GM12878 (cell line): ENCODE results near the gene CHRNA3. TPM values are rescaled to one million over a fixed set of nuclear protein-coding genes. Genes with fewer than 3 reads are reported as not detected.

Experiments
- ATAC-seq: fragments of 200-7000 bp; cut with Tn5 transposase; 3 replicates; pipeline ENCODE4 v1.9.1; 2020; ENCODE audit warnings: mild to moderate bottlenecking, moderate library complexity
- BruUV-seq: library from RNA; stranded (reverse); fragments of 400-500 nt; replicated peaks from 2 replicates; lab custom pipeline; 2021; lab: Mats Ljungman, UMichigan
- CTCF ChIA-PET: fragments of 300-600 bp; sonication (Branson Sonifier 250); formaldehyde crosslinking; extraction: SDS; loops from one replicate; lab custom pipeline; 2021; ENCODE audit warnings: inconsistent platforms; lab: Yijun Ruan, JAX
- POLR2A ChIA-PET: fragments of 350-600 bp; formaldehyde crosslinking; extraction: SDS; loops from one replicate; lab custom pipeline; 2021; ENCODE audit warnings: inconsistent platforms; lab: Charles Lee
- RAD21 ChIA-PET: fragments of 300-600 bp; sonication (Branson Sonifier 250); formaldehyde crosslinking; loops from one replicate; lab custom pipeline; 2023; ENCODE audit warnings: antibody characterized with exemption; ENCODE audit not compliant: unreplicated experiment; lab: Charles Lee
- SMC1A ChIA-PET: fragments of 300-600 bp; sonication (Branson Sonifier 250); formaldehyde crosslinking; loops from one replicate; lab custom pipeline; 2023; ENCODE audit not compliant: unreplicated experiment, uncharacterized antibody; lab: Charles Lee
- DNase-seq: peaks from one replicate; pipeline ENCODE4 v3.0.0-alpha.2; 2011; ENCODE audit warnings: low read depth, low spot score
- FAIRE-seq: peaks from 3 replicates; lab custom pipeline; 2011; peaks lifted over from hg19 to GRCh38; lab: Jason Lieb, UNC
- H2AFZ ChIP-seq: 2 replicates; pipeline ENCODE4 v1.6.0; 2011; ENCODE audit warnings: low read depth, low read length, control low read depth; ENCODE audit not compliant: control insufficient read depth
- H3K27ac ChIP-seq: 2 replicates; pipeline ENCODE4 v1.5.1; 2011; ENCODE audit warnings: control low read depth; ENCODE audit not compliant: control insufficient read depth, insufficient read depth
- H3K27me3 ChIP-seq, 2 experiments: replicated peaks in 1 of 2; 2 replicates each; pipeline versions ENCODE4 v1.6.0 to v1.6.1; 2011; ENCODE audit warnings: low read length in 1 of 2; ENCODE audit not compliant: control insufficient read depth in 2 of 2, insufficient read depth in 2 of 2
- H3K36me3 ChIP-seq, 2 experiments: 2 replicates each; pipeline ENCODE4 v1.5.1; 2011; ENCODE audit warnings: low read length in 1 of 2; ENCODE audit not compliant: control insufficient read depth in 2 of 2, insufficient read depth in 2 of 2
- H3K4me1 ChIP-seq: 2 replicates; pipeline ENCODE4 v1.6.1; 2011; ENCODE audit warnings: mild to moderate bottlenecking, low read length, moderate library complexity, mixed read lengths; ENCODE audit not compliant: control insufficient read depth, insufficient read depth
- H3K4me2 ChIP-seq: 2 replicates; pipeline ENCODE4 v1.6.0; 2011; ENCODE audit warnings: control low read depth; ENCODE audit not compliant: control insufficient read depth, insufficient read depth
- H3K4me3 ChIP-seq: fragments of 200-600 bp; sonication (generic); 2 replicates; pipeline ENCODE4 v1.5.1; 2016
- H3K79me2 ChIP-seq: 2 replicates; pipeline ENCODE4 v1.6.0; 2011; ENCODE audit warnings: low read length; ENCODE audit not compliant: control insufficient read depth, insufficient read depth
- H3K9ac ChIP-seq: 2 replicates; pipeline ENCODE4 v1.8.0; 2011; ENCODE audit warnings: low read length, control low read depth, mixed read lengths; ENCODE audit not compliant: control insufficient read depth, insufficient read depth
- H3K9me3 ChIP-seq: replicated peaks from 3 replicates; pipeline ENCODE4 v1.5.1; 2011; ENCODE audit warnings: mild to moderate bottlenecking, low read length; ENCODE audit not compliant: control insufficient read depth, insufficient read depth
- H4K20me1 ChIP-seq: 2 replicates; pipeline ENCODE4 v1.6.0; 2011; ENCODE audit not compliant: control insufficient read depth, insufficient read depth
- CEBPZ ChIP-seq: fragments of 150-350 bp; IDR thresholded peaks from 2 replicates; pipeline ENCODE4 v1.6.1; 2016; ENCODE audit warnings: low read depth, low read length
- CHD2 ChIP-seq: IDR thresholded peaks from 2 replicates; pipeline ENCODE4 v1.6.1; 2011; ENCODE audit warnings: low read depth, low read length, improper control_type of control experiment, borderline replicate concordance
- CHD4 ChIP-seq: fragments of 200-600 bp; sonication (generic); IDR thresholded peaks from 2 replicates; pipeline ENCODE4 v1.6.1; 2016; ENCODE audit warnings: mild to moderate bottlenecking
- HSF1 ChIP-seq: fragments of 150-350 bp; IDR thresholded peaks from 2 replicates; pipeline ENCODE4 v1.6.1; 2014; ENCODE audit warnings: mild to moderate bottlenecking, low read depth, low read length
- JUNB ChIP-seq: IDR thresholded peaks from 2 replicates; pipeline ENCODE4 v1.6.1; 2016; ENCODE audit warnings: antibody characterized with exemption, mild to moderate bottlenecking
- MAX ChIP-seq: IDR thresholded peaks from 2 replicates; pipeline ENCODE4 v1.6.1; 2012; ENCODE audit warnings: low read depth, low read length, improper control_type of control experiment
- PBX3 ChIP-seq: IDR thresholded peaks from 2 replicates; pipeline ENCODE4 v1.6.1; 2011; ENCODE audit warnings: mild to moderate bottlenecking, low read depth, low read length, moderate library complexity; ENCODE audit not compliant: insufficient replicate concordance
- SKIL ChIP-seq: fragments of 450-650 bp; IDR thresholded peaks from 2 replicates; pipeline ENCODE4 v1.6.1; 2017; ENCODE audit warnings: mild to moderate bottlenecking, low read depth, inconsistent platforms; ENCODE audit not compliant: poor library complexity, severe bottlenecking
- SMC3 ChIP-seq: IDR thresholded peaks from 2 replicates; pipeline ENCODE4 v1.6.1; 2011; ENCODE audit warnings: low read length, improper control_type of control experiment, borderline replicate concordance
- TCF7 ChIP-seq: IDR thresholded peaks from 2 replicates; pipeline ENCODE4 v1.6.1; 2014; ENCODE audit warnings: antibody characterized with exemption, borderline replicate concordance
- ZNF217 ChIP-seq: fragments of 450-650 bp; IDR thresholded peaks from 2 replicates; pipeline ENCODE4 v1.6.1; 2017; ENCODE audit warnings: antibody characterized with exemption, mild to moderate bottlenecking
- WGBS: methylation state at CpG from one replicate; pipeline ENCODE4 v1.1.6; 2016; ENCODE audit warnings: low lambda C conversion rate; ENCODE audit not compliant: insufficient replicate concordance, insufficient coverage; ENCODE audit errors: missing lambda C conversion rate; 5-methylcytosine and 5-hydroxymethylcytosine counted together
- in situ Hi-C: fragments of 300-500 bp; cut with MboI; formaldehyde crosslinking; loops from 9 replicates; pipeline ENCODE4 v1.14.3; 2018; ENCODE audit warnings: mixed read lengths
- intact Hi-C: fragments of 100-400 bp; cut with micrococcal nuclease; formaldehyde crosslinking; loops from one replicate; pipeline ENCODE4 v1.14.2; 2022; ENCODE audit not compliant: unreplicated experiment
- polyA plus RNA-seq, 11 experiments: library from polyadenylated mRNA; depleted of rRNA in 4 of 11; unstranded in 6 of 11; stranded (reverse) in 5 of 11; fragments of >200 nt; fragmentation: Nextera tagmentation in 4 of 11; fragmentation: Illumina TruSeq in 1 of 11; extraction: Ambion mirVana in 4 of 11; extraction: Trizol in 1 of 11; gene quantifications; 1 replicate in 1 of 11; 2 replicates in 10 of 11; pipeline versions ENCODE4 v1.2.1 to v1.2.3, GENCODE V29; 2011 to 2016; ENCODE audit warnings: inconsistent platforms in 2 of 11, missing spikeins in 2 of 11, low read depth in 1 of 11
- total RNA-seq, 4 experiments: library from RNA; depleted of rRNA in 3 of 4; stranded (reverse); fragments of >200 nt in 3 of 4; fragmentation: Illumina TruSeq in 1 of 4; extraction: Trizol in 1 of 4; gene quantifications; 2 replicates each; pipeline versions ENCODE4 v1.2.1 to v1.2.3, GENCODE V29; 2013 to 2021

The CHRNA3 gene
- total and polyA plus RNA-seq, 10 of the 15 experiments (the other 5 are each of a cell fraction or from before 2014, with no cell fraction given), result 0.06 to 0.19 (median 0.09) TPM; not detected in 7

GRCh38 chr15:78658823-78659222 lies 38.0 kb upstream of the CHRNA3 start (continued):
- TF ChIP-seq PBX3, result no peak
- TF ChIP-seq, all 136 proteins: peak for 0

- ChIA-PET CTCF (interaction anchor here (0.8 to 1.3 kb wide), 3 partner anchors 46 to 87 kb away, joined by 3 read pairs; no protein-coding TSS in a partner anchor), POLR2A (no interaction called here), RAD21 (no interaction called here), SMC1A (no interaction called here)
- ATAC-seq, result no peak
- no peak for FAIRE-seq
- H3K36me3 ChIP-seq, result no peaks in the 10 kb centered on the region
- intact Hi-C loops (no loop called here), in situ Hi-C loops (loop anchor here (5.0 kb wide), 1 partner anchor 52 kb away; no protein-coding TSS in a partner anchor)
- no peak overlapping the region for H3K4me2 ChIP-seq
- no peak overlapping the region for H3K9ac ChIP-seq
- H3K79me2 ChIP-seq, result no peaks in the 10 kb centered on the region
- TF ChIP-seq TCF7, result no peak
- no peak for TF ChIP-seq CHD4
- TF ChIP-seq SKIL, result no peak
- TF ChIP-seq CHD2, result no peak
- no peak for TF ChIP-seq SMC3
- no peak for TF ChIP-seq CEBPZ
- TF ChIP-seq HSF1, result no peak
- no peak for TF ChIP-seq ZNF217
- TF ChIP-seq JUNB, result no peak
- no peak for TF ChIP-seq MAX
- no peak overlapping the region for H3K27ac ChIP-seq
- H3K27me3 ChIP-seq, result no peaks in the 10 kb centered on the region; a peak in 1 of 4 replicates
- no peaks in the 10 kb centered on the region for H3K4me1 ChIP-seq
- no TSS peak for BruUV-seq
- H4K20me1 ChIP-seq, result no peaks in the 10 kb centered on the region
- no peak overlapping the region for H3K4me3 ChIP-seq
- DNase-seq, result no peak
- 48% methylated on average over 4 of the region's 4 CpGs for WGBS
- H3K9me3 ChIP-seq, result no peaks in the 10 kb centered on the region
- H2AFZ ChIP-seq, result no peak overlapping the region
Measured at GRCh38 chr15:78654272-78654671, 33.5 kb upstream of the CHRNA3 start.
